Daoy (cell line): ENCODE measurements around the gene MKNK1. TPM values are rescaled to one million over a fixed set of nuclear protein-coding genes. Genes with fewer than 3 reads are reported as not detected.
"Not testable (repeated sequence)": the region's sequence is repeated elsewhere in the genome, so short reads cannot be mapped to it uniquely, and the experiment has no call there.

ENCODE experiments used
- DNase-seq: peaks from one replicate; pipeline ENCODE4 v3.0.0-alpha.2; 2015; ENCODE audit warnings: low read depth
- total RNA-seq: library from RNA; depleted of rRNA; stranded (reverse); fragments of >200 nt; shearing (Covaris generic); gene quantifications from 2 replicates; pipeline ENCODE4 v1.2.3, GENCODE V29; 2014; rRNA removed

MKNK1 gene
- 8.9 and 21.5 TPM in 2 replicates for total RNA-seq

DNA sequence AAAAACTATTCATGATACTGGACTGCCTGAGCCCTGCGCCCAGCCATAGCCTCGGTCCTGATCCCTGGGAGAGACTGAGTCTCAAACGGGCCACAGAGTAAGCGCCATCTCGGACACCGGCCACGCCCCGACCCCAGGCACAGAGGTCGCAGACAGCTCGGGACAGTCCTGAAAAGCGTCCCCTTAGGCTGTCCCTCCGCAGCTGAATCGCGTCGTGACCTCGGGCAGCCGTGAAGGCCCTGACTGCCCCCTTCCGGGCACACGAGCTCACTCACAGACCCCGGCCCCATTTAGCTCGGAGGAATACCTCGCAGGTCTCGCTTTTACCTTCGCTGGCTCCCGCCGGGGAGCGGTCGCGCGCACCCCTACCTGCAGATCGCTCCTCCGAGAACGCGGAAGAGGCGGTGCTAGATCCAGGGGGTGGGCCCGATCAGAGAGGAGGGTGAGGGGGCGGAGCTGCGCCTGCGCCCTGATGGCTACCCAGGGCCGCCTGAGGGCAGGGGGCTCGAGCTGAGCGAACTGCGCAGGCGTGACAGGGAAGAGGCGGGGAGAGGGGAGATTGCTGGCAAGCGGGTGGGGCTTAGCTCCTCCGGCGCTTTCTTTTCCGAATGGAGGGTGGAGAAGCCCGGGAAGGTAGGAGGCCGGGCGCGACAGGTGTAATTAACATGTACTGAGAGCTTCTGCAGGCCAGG, at the start of gene MKNK1:
Gene MKNK1, minus strand, starts transcription at position 411 of the 692 bp plus-strand sequence. CDS start 20,941 bp downstream, outside the sequence.
- peak; percentile 99 for DNase-seq

DNA sequence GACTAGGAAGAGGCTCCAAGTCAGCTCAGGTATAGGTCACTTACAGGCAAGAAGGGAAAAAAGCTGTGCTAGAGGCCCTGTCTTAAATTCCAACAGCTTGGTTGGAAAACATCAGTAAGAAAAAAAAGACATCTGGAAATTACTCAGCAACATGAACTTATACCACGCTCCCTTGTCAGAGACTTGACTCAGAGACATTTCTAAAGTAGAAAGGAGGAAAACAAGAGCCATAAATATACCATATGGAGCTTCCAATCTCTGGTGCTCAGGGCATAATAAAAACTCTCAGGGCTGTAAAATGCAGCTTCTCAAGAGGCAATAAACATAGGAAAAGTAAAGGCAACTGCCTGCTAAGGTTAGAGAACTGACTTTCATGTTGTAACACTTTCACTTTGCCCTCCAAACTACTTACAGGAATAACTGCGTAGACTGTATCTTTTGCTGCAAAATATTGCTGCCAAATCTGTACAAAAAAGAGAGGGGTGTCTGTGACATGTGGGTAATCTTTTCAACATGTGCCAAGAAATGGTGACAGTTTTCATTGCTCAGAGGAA, 49.4 kb upstream of the MKNK1 start:
- no peak for DNase-seq

DNA sequence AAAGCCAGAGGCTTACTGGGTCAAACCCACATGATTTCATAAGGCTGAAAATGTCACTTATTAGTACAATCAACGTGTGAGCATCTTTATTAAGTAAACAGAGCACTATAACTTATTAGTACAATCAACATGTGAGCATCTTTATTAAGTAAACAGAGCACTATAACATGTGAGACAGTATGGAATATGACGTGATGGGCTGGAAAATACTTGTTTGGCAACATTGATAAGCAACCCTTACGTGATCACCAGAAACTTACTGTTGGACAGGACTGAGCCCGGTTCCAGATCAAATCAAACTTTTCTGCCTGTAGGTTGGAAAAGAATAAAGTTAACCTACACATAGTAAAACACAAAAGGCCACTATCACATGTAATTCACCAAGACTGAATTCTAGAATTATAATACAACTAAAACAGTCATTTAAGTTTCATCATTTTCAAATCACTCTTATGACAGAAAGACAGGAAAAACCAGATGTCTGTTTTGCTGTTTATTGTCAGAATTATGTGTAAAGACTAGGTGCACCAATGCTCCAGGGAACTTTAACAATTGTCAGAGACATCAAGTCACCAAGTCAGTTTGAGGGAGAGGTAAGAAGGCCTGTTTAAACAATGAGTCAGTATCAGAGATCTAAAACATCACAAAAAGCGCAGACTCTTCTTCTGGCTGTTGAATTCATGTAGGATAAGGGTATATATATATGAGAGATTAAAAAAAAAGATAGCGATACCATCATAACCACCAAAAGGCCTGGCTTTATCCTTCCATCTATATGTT, 48.4 kb upstream of the MKNK1 start:
- DNase-seq: no peak

DNA sequence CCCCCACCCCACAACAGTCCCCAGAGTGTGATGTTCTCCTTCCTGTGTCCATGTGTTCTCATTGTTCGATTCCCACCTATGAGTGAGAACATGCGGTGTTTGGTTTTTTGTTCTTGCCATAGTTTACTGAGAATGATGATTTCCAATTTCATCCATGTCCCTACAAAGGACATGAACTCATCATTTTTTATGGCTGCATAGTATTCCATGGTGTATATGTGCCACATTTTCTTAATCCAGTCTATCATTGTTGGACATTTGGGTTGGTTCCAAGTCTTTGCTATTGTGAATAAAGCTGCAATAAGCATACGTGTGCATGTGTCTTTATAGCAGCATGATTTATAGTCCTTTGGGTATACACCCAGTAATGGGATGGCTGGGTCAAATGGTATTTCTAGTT, 47.1 kb upstream of the MKNK1 start:
- not testable (repeated sequence) for DNase-seq

DNA sequence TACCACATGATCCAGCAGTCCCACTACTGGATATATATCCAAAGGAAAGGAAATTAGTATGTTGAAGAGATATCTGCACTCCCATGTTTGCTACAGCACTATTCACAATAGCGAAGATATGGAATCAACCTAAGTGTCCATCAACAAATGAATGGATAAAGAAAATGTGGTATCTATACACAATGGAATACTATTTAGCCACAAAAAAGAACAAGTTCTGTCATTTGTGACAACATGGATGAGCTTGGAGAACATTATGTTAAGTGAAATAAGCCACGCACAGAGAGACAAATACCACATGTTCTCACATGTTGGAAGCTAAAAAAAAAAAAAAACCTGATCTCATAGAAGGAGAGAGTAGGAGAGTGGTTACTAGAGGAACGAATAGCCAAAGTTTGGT, 46.4 kb upstream of the MKNK1 start:
- DNase-seq: no peak

DNA sequence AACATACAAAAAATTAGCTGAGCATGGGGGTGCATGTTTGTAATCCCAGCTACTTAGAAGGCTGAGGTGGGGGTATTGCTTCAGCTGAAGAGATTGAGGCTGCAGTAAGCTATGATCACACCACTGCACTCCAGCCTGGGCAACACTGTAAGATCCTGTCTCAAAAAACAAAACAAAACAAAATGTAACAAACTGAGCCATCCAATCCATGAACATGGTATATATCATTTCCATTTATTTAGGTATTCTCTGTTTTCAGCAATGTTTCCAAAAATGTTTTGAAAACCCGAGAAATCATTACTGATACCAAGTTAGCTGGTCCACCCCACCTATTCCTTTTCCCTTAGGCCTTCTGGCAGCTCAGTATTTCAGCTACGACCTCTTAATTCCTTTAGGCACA, 45.7 kb upstream of the MKNK1 start:
- DNase-seq: no peak

DNA sequence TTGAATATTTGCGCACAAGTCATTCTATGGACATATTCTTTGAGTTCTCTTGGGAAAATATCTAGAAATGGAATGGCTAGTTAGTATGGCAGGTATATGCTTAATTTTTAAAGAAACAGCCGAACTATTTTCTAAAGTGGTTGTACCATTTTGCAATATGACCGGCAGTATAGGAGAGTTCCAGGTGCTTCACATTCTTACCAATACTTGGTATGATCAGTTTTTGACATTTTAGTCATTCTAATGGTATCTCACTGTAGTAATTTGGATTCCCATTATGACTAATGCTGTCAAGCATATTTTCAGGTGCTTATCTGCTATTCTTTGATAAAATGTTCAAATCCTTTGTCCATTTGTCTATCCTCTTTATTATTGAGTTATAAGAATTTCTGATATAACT, 43.5 kb upstream of the MKNK1 start:
- DNase-seq: no peak

DNA sequence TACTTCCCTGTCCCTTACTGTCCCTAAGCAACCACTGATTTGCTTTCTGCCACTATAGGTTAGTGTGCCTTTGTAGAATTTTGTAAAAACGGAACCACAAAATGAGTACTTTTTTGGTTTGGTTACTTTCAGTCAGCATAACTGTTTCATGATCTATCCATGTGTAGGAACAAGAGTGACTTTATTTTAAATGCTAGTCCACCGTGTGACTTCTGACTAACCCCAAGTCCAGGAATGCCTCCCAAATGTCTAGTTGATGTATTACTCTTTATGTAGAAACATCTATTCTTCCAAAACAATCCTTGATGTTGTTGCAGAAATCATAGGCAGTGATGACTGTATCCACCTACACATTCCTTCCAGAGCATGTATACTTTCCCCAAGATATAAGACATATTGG, 42.8 kb upstream of the MKNK1 start:
- DNase-seq: no peak

DNA sequence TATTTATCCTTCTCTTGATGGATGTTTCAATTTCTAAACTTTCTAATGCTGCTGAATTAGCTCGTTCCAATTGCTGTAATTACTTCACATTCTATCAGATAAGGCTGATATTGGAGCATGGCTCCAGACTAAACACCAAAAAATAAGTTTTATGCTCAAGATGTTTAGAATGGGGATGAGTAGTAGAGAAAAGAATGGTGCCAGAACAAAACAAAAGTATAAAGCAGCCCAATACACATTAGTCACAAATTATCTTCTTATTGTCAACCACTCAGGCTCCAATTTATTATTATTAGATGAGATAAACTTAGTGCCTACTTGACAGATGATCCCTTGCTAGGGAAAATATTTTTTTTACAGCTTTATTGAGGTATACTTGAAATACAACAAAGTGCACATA, 42.3 kb upstream of the MKNK1 start:
- no peak for DNase-seq

DNA sequence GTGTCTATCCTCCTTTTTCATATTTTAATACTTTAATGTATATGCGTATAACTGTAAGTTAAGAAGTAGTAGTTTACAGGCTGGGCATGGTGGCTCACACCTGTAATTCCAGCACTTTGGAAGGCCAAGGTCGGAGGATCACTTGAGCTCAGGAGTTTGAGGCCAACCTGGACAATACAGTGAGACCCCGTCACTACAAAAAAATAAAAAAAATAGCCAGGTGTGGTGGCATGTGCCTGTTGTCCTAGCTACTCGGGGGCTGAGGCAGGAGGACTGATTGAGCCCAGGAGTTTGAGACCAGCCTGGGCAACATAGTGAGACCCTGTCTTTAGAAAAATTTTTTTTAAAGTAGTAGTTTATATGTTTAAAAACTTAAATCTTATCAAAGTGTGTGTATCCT, 41.7 kb upstream of the MKNK1 start:
- DNase-seq: no peak

DNA sequence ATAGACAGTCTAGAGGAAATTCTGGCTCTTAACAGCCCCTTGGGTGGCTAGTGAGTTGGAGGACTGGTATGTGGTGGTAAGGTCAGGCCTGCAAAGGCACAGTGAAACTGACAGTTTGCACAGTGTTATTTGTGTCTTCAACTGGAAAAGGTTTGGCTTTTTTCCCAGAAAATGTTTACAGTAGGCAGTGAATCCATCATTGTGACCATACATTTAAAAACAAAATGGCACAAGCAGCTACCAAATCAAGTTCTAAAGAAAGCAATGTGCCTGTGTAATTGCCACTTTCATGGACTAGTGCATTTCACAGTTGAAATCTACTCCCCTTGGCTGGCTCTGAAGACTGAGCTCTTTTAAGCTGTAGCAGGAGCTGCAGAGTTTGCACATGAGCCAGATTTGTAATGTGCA, 39.3 kb upstream of the MKNK1 start:
- DNase-seq: peak; percentile 90

DNA sequence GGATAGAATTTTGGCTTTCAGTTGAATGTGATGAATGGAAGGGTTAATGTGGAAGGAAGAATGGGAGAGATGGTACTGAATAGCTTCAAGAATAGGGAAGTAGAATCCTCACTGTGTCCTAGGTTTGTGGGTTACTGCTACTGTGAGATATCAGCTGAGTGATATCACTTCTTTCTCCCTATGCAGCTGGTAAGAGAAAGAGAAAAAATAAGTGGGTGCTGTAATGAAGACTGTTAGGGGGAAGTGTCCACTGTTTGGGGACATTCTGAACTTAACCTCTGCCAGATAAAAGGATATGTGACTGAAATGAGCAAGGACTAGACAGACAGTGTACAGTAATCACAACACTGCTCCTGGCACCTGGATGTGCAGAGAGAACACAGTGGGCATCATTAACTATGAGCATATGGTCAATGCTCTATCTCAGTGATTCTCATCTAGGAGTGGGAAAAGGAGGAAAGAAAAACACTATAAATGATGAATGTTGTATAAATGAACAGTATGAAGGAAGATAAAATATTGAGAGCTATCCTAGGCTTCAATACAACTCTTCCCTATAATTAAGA, 38.1 kb upstream of the MKNK1 start:
- no peak for DNase-seq

DNA sequence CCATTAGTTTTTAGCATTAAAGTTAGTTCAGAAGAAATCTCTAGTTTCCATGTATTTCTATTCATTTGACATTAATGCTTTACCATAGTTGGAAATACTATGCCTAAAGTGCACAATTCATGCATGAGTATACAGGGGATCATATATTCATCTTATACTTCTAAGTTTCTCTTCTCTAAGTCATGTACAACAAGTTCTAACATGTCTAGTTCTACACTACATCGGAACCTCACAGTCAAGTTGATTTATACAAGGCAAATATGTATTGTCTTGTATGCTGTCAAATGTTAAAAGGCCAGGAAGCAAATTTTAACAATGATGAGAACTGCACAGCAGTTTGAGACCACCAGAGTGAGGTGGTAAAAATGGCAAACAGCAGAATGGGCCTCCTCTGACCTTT, 35.5 kb upstream of the MKNK1 start:
- DNase-seq: no peak

DNA sequence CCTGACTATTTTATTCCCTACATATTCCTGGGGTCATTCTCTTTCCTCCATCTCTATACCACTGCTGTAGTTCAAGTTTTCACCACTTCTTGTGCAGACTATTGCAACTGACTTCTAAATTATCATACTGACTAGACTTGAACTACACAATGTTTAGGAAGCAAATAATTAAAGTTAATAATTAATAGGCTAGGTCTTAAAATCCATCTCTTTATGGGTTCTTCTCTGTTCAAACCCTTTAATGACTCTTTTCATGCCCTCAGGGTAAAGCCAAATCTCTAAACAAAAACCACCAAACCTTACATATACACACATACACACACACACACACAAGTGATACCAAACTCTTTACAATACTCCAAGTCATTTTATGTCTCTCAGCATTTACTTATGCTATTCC, 34.9 kb upstream of the MKNK1 start:
- no peak for DNase-seq

DNA sequence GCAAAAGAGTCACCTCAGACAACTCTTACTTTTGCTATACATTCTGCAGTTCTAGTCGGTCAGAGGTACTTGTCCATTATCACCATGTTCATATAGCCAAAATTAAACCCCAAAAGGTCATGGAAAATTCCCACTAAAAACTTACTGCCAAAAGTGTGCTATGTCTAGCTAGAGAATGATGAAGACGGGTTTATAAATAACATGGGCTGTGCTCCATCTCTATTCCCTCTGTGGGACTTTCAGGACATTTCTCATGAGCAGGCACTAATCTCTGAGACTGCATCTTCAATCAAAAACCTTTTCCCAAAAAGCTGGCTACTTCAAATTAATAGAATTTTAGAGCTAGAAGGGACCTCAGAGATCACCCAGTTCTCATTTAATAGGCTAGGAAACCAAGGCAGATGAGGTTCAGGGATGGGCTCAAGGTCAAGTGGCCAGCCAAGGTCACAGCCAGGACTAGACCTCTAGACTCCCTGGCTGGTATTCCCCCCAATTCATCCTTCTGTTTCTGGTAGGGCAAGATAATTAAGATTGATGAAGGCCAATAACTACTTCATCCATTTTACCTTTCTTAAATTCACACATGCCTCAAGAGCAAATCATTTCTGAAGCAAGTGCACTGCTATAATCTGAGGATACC, 33.5 kb upstream of the MKNK1 start:
- no peak for DNase-seq

DNA sequence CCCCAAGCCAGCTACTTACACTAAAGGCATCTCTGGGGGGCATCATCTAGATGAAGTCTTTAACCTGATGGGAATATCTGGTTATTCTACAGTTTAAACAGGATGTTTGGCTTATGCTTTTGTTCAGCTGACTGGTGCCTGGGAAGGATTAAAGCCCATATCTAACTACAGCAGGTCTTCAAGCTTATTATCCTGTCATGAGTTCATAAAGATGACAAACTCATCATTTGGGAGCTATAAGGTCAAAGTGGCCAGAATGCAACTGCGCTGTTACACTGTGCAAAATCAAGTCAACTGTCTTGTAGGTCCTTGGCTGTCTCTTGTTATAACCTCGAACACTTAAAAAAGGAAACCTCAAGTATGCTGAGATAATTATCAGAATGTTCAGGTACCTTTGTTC, 31.1 kb upstream of the MKNK1 start:
- DNase-seq: no peak

DNA sequence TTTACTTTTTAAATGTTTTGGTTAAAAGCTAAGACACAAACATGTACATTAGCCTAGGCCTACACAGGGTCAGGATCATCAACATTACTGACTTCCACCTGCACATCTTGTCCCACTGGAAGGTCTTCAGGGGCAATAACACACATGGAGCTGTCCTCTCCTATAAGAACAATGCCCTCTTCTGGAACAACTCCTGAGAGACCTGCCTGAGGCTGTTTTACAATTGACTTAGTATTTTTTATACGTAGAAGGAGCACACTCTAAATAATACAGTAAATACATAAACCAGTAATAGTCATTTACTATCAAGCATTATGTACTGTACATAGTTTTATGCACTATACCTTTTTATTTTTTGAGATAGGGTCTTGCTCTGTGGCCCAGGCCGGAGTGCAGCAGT, 26.7 kb upstream of the MKNK1 start:
- no peak for DNase-seq

DNA sequence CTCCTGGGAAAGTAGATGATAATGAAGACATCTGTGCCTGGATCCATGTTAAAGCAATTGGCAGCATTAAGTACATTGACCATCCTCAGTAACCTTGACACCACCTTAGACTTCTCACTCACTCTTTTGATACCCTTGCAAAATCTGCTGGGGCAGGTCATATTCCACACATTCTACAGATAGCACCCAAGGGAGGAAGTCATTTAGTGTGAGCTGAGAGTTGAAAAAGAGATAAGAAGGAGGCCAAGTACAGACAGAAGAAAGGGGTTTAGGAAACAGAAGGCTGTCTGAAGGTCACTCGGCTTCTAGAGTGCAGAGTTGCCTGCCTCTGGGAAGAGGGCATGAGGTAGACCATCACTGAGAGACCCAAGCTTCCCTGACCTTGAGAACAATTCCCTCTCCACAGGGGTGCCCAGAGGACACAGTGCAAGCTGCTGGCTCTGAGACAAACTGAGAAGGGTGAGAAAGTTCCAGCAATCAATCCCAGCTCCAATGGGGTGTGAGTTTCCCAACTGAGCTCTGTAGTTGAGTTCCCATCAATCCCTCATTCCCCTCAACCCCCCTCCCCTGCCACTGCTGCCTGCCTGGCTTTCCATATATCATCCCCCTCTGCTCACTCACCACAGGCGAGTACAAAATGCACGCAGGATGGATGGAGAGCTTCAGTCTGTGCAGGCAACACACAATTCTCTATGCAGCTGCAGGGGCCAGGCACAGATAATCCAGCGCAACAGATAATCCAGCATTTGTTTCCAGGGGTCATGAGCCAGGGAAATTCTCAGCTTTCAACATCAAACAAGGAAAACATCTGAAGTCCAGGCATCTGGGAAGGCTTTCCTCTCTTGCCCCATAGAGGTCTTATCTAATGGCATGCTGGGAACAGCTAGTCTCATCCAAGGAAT, 19.9 kb upstream of the MKNK1 start:
- DNase-seq: no peak

DNA sequence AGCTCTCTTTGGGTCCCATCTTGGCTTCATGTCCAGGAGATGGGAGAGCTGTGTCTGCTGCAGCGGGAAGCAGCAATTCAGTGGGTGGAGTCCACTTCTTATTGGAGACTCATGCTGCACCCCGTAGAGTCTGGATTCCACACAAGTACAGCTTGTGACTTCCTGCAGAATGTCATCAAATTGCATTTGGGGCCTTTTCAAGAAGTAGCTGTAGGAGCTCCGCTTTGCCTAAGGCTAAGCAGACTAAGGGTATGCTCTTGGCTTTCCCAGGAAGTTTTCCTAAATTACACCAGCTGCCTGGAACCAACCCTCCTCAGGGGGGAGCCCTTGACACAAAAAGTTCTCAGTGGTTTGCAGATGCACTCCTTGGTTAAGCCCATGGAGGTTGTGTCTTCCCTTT, 18.3 kb upstream of the MKNK1 start:
- peak; percentile 42 for DNase-seq

DNA sequence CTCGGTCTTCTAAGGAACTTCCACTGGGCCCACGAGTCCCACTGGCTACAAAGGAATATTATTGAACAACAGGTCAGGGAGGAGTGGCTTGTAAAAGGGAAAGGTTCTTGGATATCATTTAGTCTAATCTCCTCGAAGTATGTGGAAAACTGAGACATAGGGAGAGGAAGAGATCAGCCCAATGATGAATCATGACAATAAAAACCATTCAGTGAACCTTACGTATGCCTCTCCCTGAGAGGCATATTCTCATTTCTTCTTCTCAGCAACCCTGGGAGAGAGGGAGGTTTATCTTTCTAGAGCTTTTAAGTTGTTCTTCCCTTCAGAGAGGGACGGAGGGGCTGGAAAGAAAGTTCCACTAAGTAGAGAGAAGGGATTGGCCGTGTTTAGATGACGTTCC, 17.9 kb upstream of the MKNK1 start:
- peak; percentile 26 for DNase-seq

DNA sequence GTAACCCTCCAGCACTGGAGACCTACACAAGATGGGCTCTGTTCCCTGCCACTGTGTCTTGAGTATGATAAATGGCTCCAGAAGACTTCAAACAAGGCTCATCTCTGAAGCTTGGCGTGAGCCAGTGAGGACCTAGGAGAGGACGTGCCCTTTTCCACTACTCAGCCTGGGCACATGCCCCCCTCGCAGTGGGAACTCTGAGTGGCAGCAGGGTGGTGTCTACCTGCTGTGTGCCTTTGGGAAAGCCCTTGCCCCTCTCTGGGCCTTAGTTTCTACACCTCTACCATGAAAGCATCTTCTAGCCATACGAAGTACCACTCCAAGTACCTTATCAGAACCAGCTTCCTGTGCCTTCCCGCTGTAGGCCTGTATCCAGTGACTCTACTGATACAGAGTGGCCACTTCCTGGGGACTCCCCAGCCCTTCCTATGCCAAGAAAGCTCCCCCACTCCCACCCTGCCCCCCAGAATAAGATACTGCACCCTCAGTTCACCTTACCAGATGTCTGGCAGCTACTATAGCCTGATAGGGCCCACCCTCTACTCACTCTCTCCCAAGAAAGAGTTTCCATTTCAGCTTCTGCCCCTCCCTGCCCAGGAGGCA, 15.7 kb upstream of the MKNK1 start:
- no peak for DNase-seq
